ENCODE results near the gene CD47.

CD47 gene

GRCh38 chr3:108042300-108042699 is 48.5 kb downstream of the CD47 start:
- DNase-seq (ENCODE audit: low read depth): no peak
- TF ChIP-seq CTCF (IDR thresholded peaks at IDR 0.05; ENCODE audit: insufficient read depth, low read depth, low read length, missing control alignments): no peak
- no peak overlapping the region for H3K4me3 ChIP-seq (ENCODE audit: low read length)

GRCh38 chr3:108041253-108041652 is 49.6 kb downstream of the CD47 start:
- H3K4me3 ChIP-seq (ENCODE audit: low read length): no peak overlapping the region
- no peak for TF ChIP-seq CTCF (IDR thresholded peaks at IDR 0.05; ENCODE audit: insufficient read depth, low read depth, low read length, missing control alignments)
- DNase-seq (ENCODE audit: low read depth): no peak

- no peak overlapping the region for H3K4me3 ChIP-seq (ENCODE audit: low read length)
- TF ChIP-seq CTCF (IDR thresholded peaks at IDR 0.05; ENCODE audit: insufficient read depth, low read depth, low read length, missing control alignments): no peak
- DNase-seq (ENCODE audit: low read depth): no peak
Measured at GRCh38 chr3:108037770-108038169, 53.1 kb downstream of the CD47 start.

- H3K4me3 ChIP-seq (ENCODE audit: low read length): no peak overlapping the region
- DNase-seq (ENCODE audit: low read depth): no peak
- TF ChIP-seq CTCF (IDR thresholded peaks at IDR 0.05; ENCODE audit: insufficient read depth, low read depth, low read length, missing control alignments): no peak
Measured at GRCh38 chr3:108036984-108037741, 53.7 kb downstream of the CD47 start.

GRCh38 chr3:108036401-108036800 is 54.4 kb downstream of the CD47 start:
- DNase-seq (ENCODE audit: low read depth): no peak
- no peak overlapping the region for H3K4me3 ChIP-seq (ENCODE audit: low read length)
- no peak for TF ChIP-seq CTCF (IDR thresholded peaks at IDR 0.05; ENCODE audit: insufficient read depth, low read depth, low read length, missing control alignments)

- DNase-seq (ENCODE audit: low read depth): peak; percentile 27
- TF ChIP-seq CTCF (IDR thresholded peaks at IDR 0.05; ENCODE audit: insufficient read depth, low read depth, low read length, missing control alignments): no peak
Measured at GRCh38 chr3:108035751-108036150, 55.1 kb downstream of the CD47 start.

GRCh38 chr3:108031895-108032294 is 58.9 kb downstream of the CD47 start:
- no peak overlapping the region for H3K4me3 ChIP-seq (ENCODE audit: low read length)
- no peak for TF ChIP-seq CTCF (IDR thresholded peaks at IDR 0.05; ENCODE audit: insufficient read depth, low read depth, low read length, missing control alignments)
- DNase-seq (ENCODE audit: low read depth): peak; percentile 65

More at GRCh38 chr3:108035751-108036150, 55.1 kb downstream of the CD47 start:
- H3K4me3 ChIP-seq (ENCODE audit: low read length): no peak overlapping the region

Data from epithelial cell of esophagus (primary cell).